HG02610 (cell line): Measurements from ENCODE around the gene DUSP22.
A peak's percentile ranks its signal among the peaks of the same experiment; 100 is the strongest.
"Not testable (repeated sequence)": the region's sequence is repeated elsewhere in the genome, so short reads cannot be mapped to it uniquely, and the experiment has no call there.

Source experiments
- ATAC-seq: cut with Tn5 transposase; IDR thresholded peaks from one replicate; pipeline ENCODE4 v1.9.1; 2021; ENCODE audit warnings: mild to moderate bottlenecking, moderate library complexity; ENCODE audit not compliant: unreplicated experiment

DUSP22 gene

DNA sequence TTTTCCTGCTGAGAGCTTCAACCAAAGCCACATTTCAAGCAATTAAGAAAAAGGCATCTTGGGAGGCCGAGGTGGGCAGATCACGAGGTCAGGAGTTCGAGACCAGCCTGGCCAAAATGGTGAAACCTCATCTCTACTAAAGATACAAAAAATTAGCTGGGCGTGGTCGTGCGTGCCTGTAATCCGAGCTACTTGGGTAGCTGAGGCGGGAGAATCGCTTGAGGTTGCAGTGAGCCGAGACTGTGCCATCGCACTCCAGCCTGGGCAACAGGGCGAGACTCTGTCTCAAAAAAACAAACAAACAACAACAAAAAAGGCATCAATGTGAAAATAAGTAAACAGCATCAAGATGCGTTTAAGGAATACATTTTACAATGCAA, 85.3 kb downstream of the DUSP22 start:
- ATAC-seq = not testable (repeated sequence)

DNA sequence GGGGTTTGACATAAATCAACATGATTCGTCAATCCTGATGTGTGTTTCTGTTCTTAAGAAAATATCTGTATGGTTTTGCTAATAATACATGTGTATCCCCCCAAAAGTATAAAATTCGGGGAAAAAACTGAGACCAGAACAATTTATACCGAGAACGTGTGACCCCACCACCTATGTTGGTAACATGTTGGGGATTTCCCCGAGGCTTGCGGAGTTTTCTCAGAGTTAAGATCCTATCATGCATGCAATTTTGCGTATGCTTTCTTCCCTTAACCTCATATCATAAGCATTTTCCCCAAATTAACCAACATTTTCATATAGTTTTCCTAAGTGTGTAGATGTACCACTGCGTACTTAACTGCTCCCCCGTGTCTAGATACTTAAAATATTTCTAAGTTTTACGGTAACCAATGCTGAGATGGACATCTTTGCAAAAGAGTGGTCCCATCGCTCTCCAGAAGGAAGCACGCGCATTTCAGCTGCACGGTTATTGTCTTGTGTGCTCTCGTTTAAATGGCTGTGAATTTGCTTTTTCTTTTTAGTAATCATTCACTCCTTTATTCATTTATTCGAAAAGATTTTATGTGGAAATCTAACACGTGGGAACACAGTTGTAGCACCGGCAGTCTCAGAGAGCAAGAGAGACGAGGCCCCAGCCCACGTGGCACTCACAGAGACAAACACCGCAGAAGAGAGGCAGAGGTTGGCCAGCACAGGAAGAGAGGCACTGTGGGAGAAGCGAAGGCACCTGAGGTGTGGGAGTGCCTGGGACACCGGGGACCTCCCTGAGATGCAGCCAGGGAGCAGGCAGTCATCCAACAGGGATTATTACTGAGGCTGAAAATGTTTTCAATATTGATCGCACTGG, 86.0 kb downstream of the DUSP22 start:
- ATAC-seq = no peak

- ATAC-seq = no peak
These were observed 86.7 kb downstream of the DUSP22 start for GRCh38 chr6:378958-379409.

DNA sequence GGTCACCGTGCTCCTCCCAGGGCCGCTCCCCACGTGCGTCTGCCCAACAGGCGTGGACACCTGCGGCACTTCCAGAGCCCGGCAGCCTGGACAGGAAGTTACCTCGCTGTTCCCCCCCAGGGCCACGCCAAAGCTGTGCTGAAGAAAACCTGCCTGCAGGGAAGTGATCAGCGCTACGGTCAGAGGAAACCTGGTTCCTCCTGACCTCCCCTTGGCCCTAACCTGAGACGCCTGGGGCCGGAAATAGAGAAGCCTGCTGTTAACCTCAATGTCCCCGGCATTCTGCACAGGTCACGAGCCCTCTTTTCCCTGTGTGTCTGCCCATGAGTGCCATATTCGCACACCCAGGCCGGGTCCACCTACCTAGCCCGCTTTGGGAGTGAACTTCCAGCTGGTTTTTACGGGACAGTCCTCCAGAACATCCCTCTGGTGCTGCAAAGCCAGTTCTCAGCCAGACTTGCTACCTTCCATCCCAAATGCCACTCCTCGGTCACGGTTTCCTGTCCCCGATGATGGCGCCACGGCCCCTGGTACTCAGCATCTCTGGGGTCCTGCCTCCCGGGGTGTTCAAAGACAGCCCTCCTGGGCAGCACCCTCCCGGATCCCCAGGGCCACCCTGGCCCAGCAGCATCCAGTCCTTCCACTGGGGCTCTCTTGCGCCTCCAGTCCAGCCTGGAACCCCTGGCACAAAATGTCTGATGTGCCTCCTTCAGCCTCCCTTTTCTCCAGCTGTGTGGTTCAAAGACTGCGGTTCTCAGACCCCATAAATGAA, 87.3 kb downstream of the DUSP22 start:
- peak; percentile 32 for ATAC-seq

DNA sequence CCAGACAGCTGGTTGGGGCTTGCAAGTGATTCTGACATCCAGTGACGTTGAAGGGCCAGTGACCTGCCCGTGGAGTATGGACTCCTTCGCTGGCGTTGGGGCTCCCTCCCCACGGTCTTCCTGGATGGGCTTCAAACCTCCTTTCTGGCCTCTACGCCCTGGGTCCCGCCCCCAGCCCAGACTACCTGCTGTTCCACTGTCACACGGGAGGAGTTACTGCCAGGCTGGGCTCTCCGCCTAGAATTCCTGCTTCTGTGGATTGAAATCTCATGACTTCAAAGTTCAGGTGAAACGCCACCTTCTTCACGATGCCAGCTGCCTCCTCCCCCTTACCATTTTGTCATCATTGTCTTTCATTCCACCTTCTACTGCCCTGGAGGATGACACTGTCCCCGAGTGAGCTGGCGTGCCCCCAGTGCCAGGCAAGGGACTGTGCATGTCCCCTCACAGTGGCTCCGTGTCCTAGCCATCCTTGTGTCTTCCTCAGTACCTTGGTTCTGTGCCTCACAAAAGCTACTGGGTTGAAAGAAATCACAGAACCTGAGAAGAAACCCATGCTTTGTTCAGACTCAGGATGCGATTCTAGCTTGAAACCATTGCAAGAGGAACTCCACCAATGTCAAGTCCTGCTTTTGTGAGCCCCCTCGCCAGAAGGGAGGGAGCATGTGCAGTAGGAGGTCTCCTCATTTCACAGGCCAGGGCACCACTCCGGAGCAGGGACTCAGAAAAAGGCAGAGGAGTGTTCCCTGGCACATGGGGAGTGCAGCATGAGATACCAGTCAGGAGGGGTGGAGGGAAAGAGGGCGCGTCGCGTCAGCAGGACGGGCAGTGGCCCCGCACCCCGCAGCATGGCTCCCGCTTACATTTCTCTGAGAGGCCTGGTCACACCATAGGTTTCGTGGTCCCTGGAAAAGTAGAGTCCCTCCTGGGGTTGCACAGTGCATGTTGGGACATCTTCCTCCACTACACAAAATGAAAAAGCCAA, 88.2 kb downstream of the DUSP22 start:
- ATAC-seq = no peak

GRCh38 chr6:381742-382461, 89.6 kb downstream of the DUSP22 start:
- no peak for ATAC-seq

GRCh38 chr6:382883-383810, 90.9 kb downstream of the DUSP22 start:
- no peak for ATAC-seq

GRCh38 chr6:383856-384255, 91.6 kb downstream of the DUSP22 start:
- ATAC-seq = no peak

DNA sequence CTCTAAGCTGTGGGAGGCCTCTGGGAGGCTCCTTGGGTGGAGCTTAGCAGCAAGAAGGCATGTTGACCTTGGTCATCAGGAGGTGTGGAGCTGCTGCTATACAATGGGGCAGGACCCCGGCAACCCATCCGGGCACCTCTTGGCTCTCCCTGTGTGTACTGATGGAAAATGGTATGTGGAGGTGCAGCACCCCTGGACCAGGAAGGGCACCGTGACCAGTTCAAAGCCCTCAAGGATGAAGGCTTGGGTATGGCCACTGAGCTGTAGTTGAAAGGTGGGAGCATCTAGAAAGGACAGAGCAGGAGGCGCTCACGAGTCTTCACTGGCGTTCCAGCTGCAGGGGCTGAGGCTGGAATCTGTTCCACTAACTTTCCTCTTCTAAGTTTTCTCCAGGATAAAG, 92.6 kb downstream of the DUSP22 start:
- no peak for ATAC-seq

- no peak for ATAC-seq
These were observed 93.3 kb downstream of the DUSP22 start for GRCh38 chr6:385614-386013.

- no peak for ATAC-seq
These were observed 94.5 kb downstream of the DUSP22 start for GRCh38 chr6:386688-387266.

- ATAC-seq = no peak
These were observed 95.0 kb downstream of the DUSP22 start for GRCh38 chr6:387293-387741.

DNA sequence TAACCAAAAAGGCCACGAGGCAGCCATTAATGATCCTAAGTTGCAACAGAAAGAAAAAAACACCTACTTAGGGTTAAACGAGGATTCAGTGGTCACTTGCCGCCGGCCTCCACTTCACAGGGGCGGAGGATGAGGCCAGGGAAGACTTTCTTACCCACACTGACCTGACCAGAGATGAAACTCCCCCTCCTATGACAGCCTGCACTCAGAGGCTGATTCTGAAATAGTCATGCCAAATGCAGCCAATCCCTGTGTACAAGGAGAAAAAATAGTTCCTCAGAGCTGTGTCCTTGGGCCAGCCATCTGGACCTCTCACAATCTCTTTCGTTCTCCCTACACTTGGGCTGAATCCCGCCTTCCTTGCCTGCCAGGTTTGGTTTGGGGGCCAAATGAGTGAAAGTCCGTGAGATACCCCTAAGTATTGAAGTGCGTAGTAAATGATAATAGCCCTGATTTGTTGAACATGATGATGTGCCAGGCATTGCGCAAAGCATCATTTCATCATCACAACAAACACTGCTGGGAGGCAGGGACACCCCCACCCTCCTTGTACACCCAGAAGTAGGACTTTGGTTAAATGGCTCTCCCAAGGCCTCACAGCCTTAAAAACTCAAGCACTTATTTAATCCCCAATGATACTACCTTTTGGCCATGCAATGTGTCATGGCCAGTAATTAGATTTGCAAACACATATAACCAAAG, 96.1 kb downstream of the DUSP22 start:
- no peak for ATAC-seq

DNA sequence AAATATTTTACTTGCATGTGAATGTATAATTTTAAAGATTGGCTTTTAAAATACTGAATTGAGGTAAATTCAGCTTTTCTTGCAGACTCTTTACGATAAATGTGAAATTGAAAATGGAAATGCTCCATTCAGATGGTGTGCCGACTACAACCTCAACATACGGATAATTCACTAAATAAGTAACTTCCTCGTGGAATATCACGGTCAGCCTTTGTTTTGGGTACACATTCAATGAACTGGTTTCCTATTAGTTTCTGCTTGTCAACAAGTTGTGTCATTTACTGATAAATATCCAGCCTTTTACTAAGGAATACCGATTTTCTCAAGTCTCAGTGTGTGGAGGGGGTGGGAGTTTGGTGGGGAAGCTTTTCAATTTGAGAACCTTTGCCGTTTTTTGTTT, 96.9 kb downstream of the DUSP22 start:
- no peak for ATAC-seq

DNA sequence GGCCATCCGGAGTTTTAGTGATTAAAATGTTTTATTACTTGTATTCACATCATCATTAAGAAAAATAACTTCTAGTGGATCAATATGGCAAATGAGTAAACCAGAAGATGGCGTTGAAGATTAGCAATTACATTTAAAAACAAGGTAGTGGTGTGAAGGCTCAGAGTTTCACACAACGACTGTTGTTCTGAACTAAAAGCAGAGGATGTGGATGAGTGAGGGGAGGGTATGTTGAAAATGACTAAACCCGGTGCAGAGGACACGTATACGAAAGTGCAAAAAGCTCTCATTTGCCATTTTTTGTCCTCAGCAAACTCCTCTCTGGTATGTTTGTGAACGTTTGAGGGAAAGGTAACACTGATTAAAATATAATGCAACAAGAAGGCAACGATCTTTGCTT, 97.3 kb downstream of the DUSP22 start:
- ATAC-seq = peak; percentile 32

DNA sequence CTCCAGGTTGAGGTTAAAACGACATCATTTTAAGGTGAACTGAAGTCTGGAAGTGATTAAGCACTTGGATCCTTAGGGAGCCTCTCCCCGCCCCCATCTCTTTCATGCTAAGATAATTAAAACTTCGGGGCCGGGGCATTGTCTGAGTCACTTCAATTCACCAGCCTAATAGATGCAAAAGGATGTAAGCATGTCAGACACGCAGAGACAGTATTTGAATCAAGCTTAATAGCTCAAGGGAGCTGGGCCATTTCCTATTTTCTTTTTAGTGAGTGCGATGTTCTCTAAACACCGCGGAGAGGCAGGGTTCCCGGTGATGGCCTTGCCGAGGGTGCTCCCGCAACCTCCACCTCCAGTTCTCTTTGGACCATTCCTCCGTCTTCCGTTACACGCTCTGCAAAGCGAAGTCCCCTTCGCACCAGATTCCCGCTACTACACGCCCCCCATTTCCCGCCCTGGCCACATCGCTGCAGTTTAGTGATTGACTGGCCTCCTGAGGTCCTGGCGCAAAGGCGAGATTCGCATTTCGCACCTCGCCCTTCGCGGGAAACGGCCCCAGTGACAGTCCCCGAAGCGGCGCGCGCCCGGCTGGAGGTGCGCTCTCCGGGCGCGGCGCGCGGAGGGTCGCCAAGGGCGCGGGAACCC, 98.7 kb downstream of the DUSP22 start:
- ATAC-seq = peak; percentile 9

- ATAC-seq = peak; percentile 36
These were observed 99.5 kb downstream of the DUSP22 start, which contains the start of gene IRF4 for GRCh38 chr6:391559-392440. TSS of gene IRF4 (plus strand) at chr6:391752. CDS start at chr6:393153, 1,401 bp downstream.
